GM23338 (cell line): ENCODE measurements around the gene TBX18.

ENCODE experiments used
- CREB1 ChIP-seq: fragments of 250-450 bp; sonication (Bioruptor Pico); IDR thresholded peaks from 2 replicates; pipeline ENCODE4 v1.5.0; 2020; ENCODE audit warnings: low read depth, mild to moderate bottlenecking, moderate library complexity
- CTCF ChIP-seq, 2 experiments: fragments of 200-600 bp in 1 of 2; sonication (generic) in 1 of 2; conservative IDR thresholded peaks; 2 replicates each; pipeline versions ENCODE4 v1.5.1 to v1.6.1; 2016 to 2017; ENCODE audit warnings: antibody characterized with exemption in 2 of 2, low read depth in 2 of 2, mild to moderate bottlenecking in 2 of 2, moderate library complexity in 1 of 2
- EZH2 ChIP-seq: fragments of 200-600 bp; sonication (generic); IDR thresholded peaks from one replicate; pipeline ENCODE4 v1.8.0; 2017; ENCODE audit warnings: antibody characterized with exemption, mild to moderate bottlenecking, low read depth; ENCODE audit not compliant: unreplicated experiment
- EZH2phosphoT487 ChIP-seq: fragments of 200-600 bp; sonication (generic); IDR thresholded peaks from one replicate; pipeline ENCODE4 v1.8.1; 2018; ENCODE audit warnings: antibody characterized with exemption; ENCODE audit not compliant: unreplicated experiment
- POLR2AphosphoS5 ChIP-seq: IDR thresholded peaks from 2 replicates; pipeline ENCODE4 v1.6.1; 2016; ENCODE audit warnings: antibody characterized with exemption, low read depth
- REST ChIP-seq: IDR thresholded peaks from one replicate; pipeline ENCODE4 v1.6.1; 2018; ENCODE audit warnings: antibody characterized with exemption; ENCODE audit not compliant: unreplicated experiment
- ZNF331 ChIP-seq: fragments of 250-450 bp; sonication (Bioruptor Pico); IDR thresholded peaks from 2 replicates; pipeline ENCODE4 v1.5.0; 2020; ENCODE audit warnings: low read depth, mild to moderate bottlenecking, moderate library complexity

- no peak for TF ChIP-seq CREB1
- TF ChIP-seq CTCF (conservative IDR thresholded peaks at IDR 0.05; ENCODE audit: low read depth in 2 of 2): no peak
- TF ChIP-seq REST: no peak
- no peak for TF ChIP-seq EZH2
- TF ChIP-seq POLR2AphosphoS5: no peak
- no peak for TF ChIP-seq EZH2phosphoT487
- TF ChIP-seq ZNF331 (CRISPR knock-in tag): no peak
These were observed 12.0 kb upstream of the TBX18 start for GRCh38 chr6:84776392-84776791.
